Measurements from ENCODE around the gene MXRA8. TPM values are rescaled to one million over a fixed set of nuclear protein-coding genes. Genes with fewer than 3 reads are reported as not detected.
"Not testable (repeated sequence)": the region's sequence is repeated elsewhere in the genome, so short reads cannot be mapped to it uniquely, and the experiment has no call there.

MXRA8 gene
- total RNA-seq, 1 experiment from 2014 or later = 9.6 TPM

DNA sequence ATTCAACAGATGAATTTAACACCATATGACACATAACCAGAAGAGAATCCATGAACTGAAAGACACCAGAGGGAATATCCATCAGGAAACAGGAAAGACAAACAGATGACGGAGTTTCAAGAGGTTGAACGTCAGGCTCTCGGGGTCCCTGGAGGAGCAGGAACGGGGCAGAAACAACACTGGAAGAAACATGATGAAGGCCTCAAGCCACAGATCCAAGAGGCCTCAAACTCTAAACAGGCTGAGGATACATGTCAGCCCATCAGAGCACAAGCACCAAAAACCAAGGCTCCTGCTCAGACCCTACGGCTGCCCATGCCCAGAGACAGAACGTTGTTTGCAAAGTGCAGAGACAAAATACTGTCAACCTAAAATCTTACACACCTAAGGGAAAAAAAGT lies 40.9 kb downstream of the MXRA8 start:
- Histone ChIP-seq H3K4me2 (ENCODE audit: insufficient read depth, insufficient read length, low read length) (no peak overlapping the region), H2BK12ac (ENCODE audit: insufficient read length, low read depth, low read length) (no peak overlapping the region), H3K4ac (ENCODE audit: low read depth, low read length) (no peak overlapping the region), H2BK20ac (ENCODE audit: low read depth, low read length, poor library complexity, severe bottlenecking) (no peak overlapping the region), H4K91ac (ENCODE audit: insufficient read length, low read depth, low read length) (no peak overlapping the region), H3K23ac (ENCODE audit: insufficient read length, low read depth, low read length) (no peak overlapping the region), H2AFZ (ENCODE audit: low read length) (no peak overlapping the region), H3K79me2 (ENCODE audit: insufficient read depth, low read length) (peaks cover 5% of the 10 kb centered on the region; the same call in 1 of the 2 replicates), H3K18ac (ENCODE audit: insufficient read length, low read depth, low read length) (no peak overlapping the region), H3K14ac (ENCODE audit: insufficient read depth, low read length) (no peak overlapping the region), H3K4me1 (ENCODE audit: insufficient read depth, low read length) (no peaks in the 10 kb centered on the region; the same call in 1 of the 2 replicates), H3K79me1 (ENCODE audit: insufficient read depth, low read depth, low read length, poor library complexity, severe bottlenecking) (peaks cover 8% of the 10 kb centered on the region), H3K27ac (ENCODE audit: insufficient read length, low read depth, low read length) (no peak overlapping the region), H3K56ac (ENCODE audit: insufficient read length, low read depth, low read length) (no peak overlapping the region), H2BK120ac (ENCODE audit: low read depth, low read length, poor library complexity, severe bottlenecking) (no peak overlapping the region), H3K27me3 (ENCODE audit: insufficient read depth, low read length) (no peaks in the 10 kb centered on the region), H3T11ph (ENCODE audit: low read length) (no peak overlapping the region), H2BK15ac (ENCODE audit: low read depth, low read length) (no peak overlapping the region), H3K9me3 (ENCODE audit: control insufficient read depth, low read depth, low read length) (no peaks in the 10 kb centered on the region), H4K8ac (replicated peaks; ENCODE audit: insufficient read length, low read depth, low read length) (no peak overlapping the region), H3K9ac (ENCODE audit: extremely low read depth, insufficient read length, low read length) (no peak overlapping the region), H2BK5ac (ENCODE audit: insufficient read length, low read length) (no peak overlapping the region), H4K5ac (ENCODE audit: insufficient read length, low read depth, low read length) (no peak overlapping the region), H2AK5ac (ENCODE audit: insufficient read length, low read length) (no peak overlapping the region), H3K23me2 (ENCODE audit: insufficient read length, low read depth, low read length, poor library complexity, severe bottlenecking) (no peaks in the 10 kb centered on the region), H4K20me1 (ENCODE audit: control insufficient read depth, insufficient read depth, insufficient read length) (peaks cover 5% of the 10 kb centered on the region)
- DNase-seq = no peak
- no peak overlapping the region for H3K4me3 Mint-ChIP-seq
- peaks cover 18 to 66% (median 59%) of the 10 kb centered on the region in 3 experiments for H3K36me3 Mint-ChIP-seq (ENCODE audit: insufficient read depth in 1 of 3, low read depth in 3 of 3)
- WGBS (ENCODE audit: extremely low coverage, insufficient read length, low lambda C conversion rate) = no CpG with 5 or more reads among the region's 6 CpGs
- H3K27ac Mint-ChIP-seq = peak overlapping the region in 1 of 3 experiments; percentile 22; a peak in 1 of 7 replicates
- TF ChIP-seq, protein P1, sequence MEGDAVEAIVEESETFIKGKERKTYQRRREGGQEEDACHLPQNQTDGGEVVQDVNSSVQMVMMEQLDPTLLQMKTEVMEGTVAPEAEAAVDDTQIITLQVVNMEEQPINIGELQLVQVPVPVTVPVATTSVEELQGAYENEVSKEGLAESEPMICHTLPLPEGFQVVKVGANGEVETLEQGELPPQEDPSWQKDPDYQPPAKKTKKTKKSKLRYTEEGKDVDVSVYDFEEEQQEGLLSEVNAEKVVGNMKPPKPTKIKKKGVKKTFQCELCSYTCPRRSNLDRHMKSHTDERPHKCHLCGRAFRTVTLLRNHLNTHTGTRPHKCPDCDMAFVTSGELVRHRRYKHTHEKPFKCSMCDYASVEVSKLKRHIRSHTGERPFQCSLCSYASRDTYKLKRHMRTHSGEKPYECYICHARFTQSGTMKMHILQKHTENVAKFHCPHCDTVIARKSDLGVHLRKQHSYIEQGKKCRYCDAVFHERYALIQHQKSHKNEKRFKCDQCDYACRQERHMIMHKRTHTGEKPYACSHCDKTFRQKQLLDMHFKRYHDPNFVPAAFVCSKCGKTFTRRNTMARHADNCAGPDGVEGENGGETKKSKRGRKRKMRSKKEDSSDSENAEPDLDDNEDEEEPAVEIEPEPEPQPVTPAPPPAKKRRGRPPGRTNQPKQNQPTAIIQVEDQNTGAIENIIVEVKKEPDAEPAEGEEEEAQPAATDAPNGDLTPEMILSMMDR (conservative IDR thresholded peaks at IDR 0.05) = no peak
- H3K27me3 Mint-ChIP-seq (ENCODE audit: low read depth) = no peaks in the 10 kb centered on the region
- peaks cover 8 to 20% of the 10 kb centered on the region in 2 experiments for H3K4me1 Mint-ChIP-seq
- H3K9me3 Mint-ChIP-seq = no peaks in the 10 kb centered on the region

DNA sequence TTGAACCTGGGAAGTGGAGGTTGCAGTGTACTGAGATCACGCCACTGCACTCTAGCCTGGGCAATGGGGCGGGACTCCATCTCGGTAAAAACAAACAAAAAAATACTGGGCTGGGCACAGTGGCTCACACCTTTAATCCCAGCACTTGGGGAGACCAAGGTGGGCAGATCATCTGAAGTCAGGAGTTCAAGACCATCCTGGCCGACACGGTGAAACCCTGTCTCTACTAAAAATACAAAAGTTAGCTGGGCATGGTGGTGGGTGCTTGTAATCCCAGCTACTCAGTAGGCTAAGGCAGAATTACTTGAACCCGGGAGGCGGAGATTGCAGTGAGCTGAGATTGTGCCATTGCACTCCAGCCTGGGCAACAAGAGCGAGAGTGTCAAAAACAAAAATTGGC lies 42.2 kb downstream of the MXRA8 start:
- not testable (repeated sequence) for H3K56ac ChIP-seq (ENCODE audit: insufficient read length, low read depth, low read length); H4K8ac ChIP-seq (replicated peaks; ENCODE audit: insufficient read length, low read depth, low read length); H3K18ac ChIP-seq (ENCODE audit: insufficient read length, low read depth, low read length); H3K79me2 ChIP-seq (ENCODE audit: insufficient read depth, low read length); H3K4ac ChIP-seq (ENCODE audit: low read depth, low read length); H3K27ac ChIP-seq (ENCODE audit: insufficient read length, low read depth, low read length); H3K9ac ChIP-seq (ENCODE audit: extremely low read depth, insufficient read length, low read length); H3T11ph ChIP-seq (ENCODE audit: low read length); H4K91ac ChIP-seq (ENCODE audit: insufficient read length, low read depth, low read length); H2AK5ac ChIP-seq (ENCODE audit: insufficient read length, low read length); H2AFZ ChIP-seq (ENCODE audit: low read length); H3K4me1 ChIP-seq (ENCODE audit: insufficient read depth, low read length); H2BK120ac ChIP-seq (ENCODE audit: low read depth, low read length, poor library complexity, severe bottlenecking); H3K27me3 Mint-ChIP-seq (ENCODE audit: low read depth); H2BK20ac ChIP-seq (ENCODE audit: low read depth, low read length, poor library complexity, severe bottlenecking); H3K4me2 ChIP-seq (ENCODE audit: insufficient read depth, insufficient read length, low read length); H3K9me3 ChIP-seq (ENCODE audit: control insufficient read depth, low read depth, low read length); H2BK5ac ChIP-seq (ENCODE audit: insufficient read length, low read length); H3K23me2 ChIP-seq (ENCODE audit: insufficient read length, low read depth, low read length, poor library complexity, severe bottlenecking); H3K14ac ChIP-seq (ENCODE audit: insufficient read depth, low read length); H3K23ac ChIP-seq (ENCODE audit: insufficient read length, low read depth, low read length); H3K9me3 Mint-ChIP-seq; H4K5ac ChIP-seq (ENCODE audit: insufficient read length, low read depth, low read length); H3K27me3 ChIP-seq (ENCODE audit: insufficient read depth, low read length); H3K79me1 ChIP-seq (ENCODE audit: insufficient read depth, low read depth, low read length, poor library complexity, severe bottlenecking); DNase-seq; H2BK15ac ChIP-seq (ENCODE audit: low read depth, low read length); H4K20me1 ChIP-seq (ENCODE audit: control insufficient read depth, insufficient read depth, insufficient read length); H2BK12ac ChIP-seq (ENCODE audit: insufficient read length, low read depth, low read length)
- 0 out of 5 replicates have a peak overlapping the region, but pooled peaks of 1 of the 2 experiments have one; percentile 5 for H3K4me3 Mint-ChIP-seq
- peak overlapping the region in 1 of 3 experiments; percentile 77; a peak in 1 of 7 replicates for H3K27ac Mint-ChIP-seq
- peaks cover 8 to 16% of the 10 kb centered on the region in 2 experiments for H3K4me1 Mint-ChIP-seq
- peaks cover 18 to 66% (median 61%) of the 10 kb centered on the region in 3 experiments for H3K36me3 Mint-ChIP-seq (ENCODE audit: insufficient read depth in 1 of 3, low read depth in 3 of 3)
- WGBS (ENCODE audit: extremely low coverage, insufficient read length, low lambda C conversion rate) = no CpG with 5 or more reads among the region's 8 CpGs

All from H9 (cell line).